Measurements from ENCODE around the gene ANKRD16. TPM values are rescaled to one million over a fixed set of nuclear protein-coding genes. Genes with fewer than 3 reads are reported as not detected.
A peak's percentile ranks its signal among the peaks of the same experiment; 100 is the strongest.

ANKRD16 gene
- total RNA-seq, 1 experiment from 2014 or later: 9.9 TPM

GRCh38 chr10:5814110-5815107, 75.3 kb downstream of the ANKRD16 start:
- H3K36me3 Mint-ChIP-seq (ENCODE audit: insufficient read depth, unreplicated experiment): peaks cover 11% of the 10 kb centered on the region
- peak overlapping the region; percentile 30 for H3K27ac Mint-ChIP-seq (ENCODE audit: low read depth, unreplicated experiment)
- no TSS peak for BruUV-seq (replicated peaks)
- POLR2A ChIA-PET: interaction anchor here (0.6 to 6.9 kb wide), 24 partner anchors 8 to 664 kb away, joined by 3 to 118 read pairs (median 6); partner anchors contain the start of genes ANKRD16 and FBH1
- peaks cover 25% of the 10 kb centered on the region for H3K4me1 Mint-ChIP-seq (ENCODE audit: insufficient read depth, unreplicated experiment)
- CTCF ChIA-PET: interaction anchor here (0.6 to 0.7 kb wide), 2 partner anchors 72 to 163 kb away, joined by 3 to 4 read pairs; no protein-coding TSS in a partner anchor
- peak; percentile 29 for DNase-seq (ENCODE audit: unreplicated experiment)
- peak overlapping the region; percentile 84 for H3K4me3 Mint-ChIP-seq (ENCODE audit: unreplicated experiment)
- TF ChIP-seq CTCF (IDR thresholded peaks at IDR 0.05; ENCODE audit: unreplicated experiment): no peak
- H3K9me3 Mint-ChIP-seq (ENCODE audit: unreplicated experiment): no peaks in the 10 kb centered on the region
- no peaks in the 10 kb centered on the region for H3K27me3 Mint-ChIP-seq (ENCODE audit: insufficient read depth, unreplicated experiment)
- intact Hi-C loops (cut with micrococcal nuclease): loop anchor here (5.0 kb wide), 2 partner anchors 73 to 127 kb away; partner anchors contain the start of gene ANKRD16

- intact Hi-C loops (cut with micrococcal nuclease): loop anchor here (1.0 to 5.0 kb wide), 4 partner anchors 39 to 126 kb away; partner anchors contain the start of gene ANKRD16
- ChIA-PET POLR2A (interaction anchor here (0.7 to 6.9 kb wide), 32 partner anchors 9 to 400 kb away, joined by 3 to 118 read pairs (median 4); partner anchors contain the start of genes ANKRD16 and FBH1), CTCF (interaction anchor here (0.6 to 0.7 kb wide), 2 partner anchors 73 to 130 kb away, joined by 3 read pairs; no protein-coding TSS in a partner anchor)
- BruUV-seq (replicated peaks): TSS peak; percentile 78
- Mint-ChIP-seq H3K9me3 (ENCODE audit: unreplicated experiment) (no peaks in the 10 kb centered on the region), H3K27ac (ENCODE audit: low read depth, unreplicated experiment) (peak within 1 kb of the TSS; percentile 30), H3K4me1 (ENCODE audit: insufficient read depth, unreplicated experiment) (peaks cover 29% of the 10 kb centered on the region), H3K27me3 (ENCODE audit: insufficient read depth, unreplicated experiment) (no peaks in the 10 kb centered on the region), H3K36me3 (ENCODE audit: insufficient read depth, unreplicated experiment) (peaks cover 11% of the 10 kb centered on the region), H3K4me3 (ENCODE audit: unreplicated experiment) (peak within 1 kb of the TSS; percentile 84)
- no peak for TF ChIP-seq CTCF (IDR thresholded peaks at IDR 0.05; ENCODE audit: unreplicated experiment)
- peak; percentile 97 for DNase-seq (ENCODE audit: unreplicated experiment)
These were observed 76.2 kb downstream of the ANKRD16 start, which contains the start of gene GDI2 for GRCh38 chr10:5813341-5814109. Gene GDI2, minus strand, starts transcription at chr10:5813434. Its CDS starts 176 bp downstream, at chr10:5813258.

GRCh38 chr10:5813091-5813340, 76.7 kb downstream of the ANKRD16 start:
- no TSS peak for BruUV-seq (replicated peaks)
- Mint-ChIP-seq H3K4me3 (ENCODE audit: unreplicated experiment) (peak overlapping the region; percentile 84), H3K36me3 (ENCODE audit: insufficient read depth, unreplicated experiment) (peaks cover 11% of the 10 kb centered on the region), H3K27me3 (ENCODE audit: insufficient read depth, unreplicated experiment) (no peaks in the 10 kb centered on the region), H3K4me1 (ENCODE audit: insufficient read depth, unreplicated experiment) (peaks cover 29% of the 10 kb centered on the region), H3K9me3 (ENCODE audit: unreplicated experiment) (no peaks in the 10 kb centered on the region), H3K27ac (ENCODE audit: low read depth, unreplicated experiment) (peak overlapping the region; percentile 30)
- no peak for DNase-seq (ENCODE audit: unreplicated experiment)
- intact Hi-C loops (cut with micrococcal nuclease): loop anchor here (1.0 to 5.0 kb wide), 4 partner anchors 40 to 126 kb away; partner anchors contain the start of gene ANKRD16
- CTCF ChIA-PET: interaction anchor here (0.6 kb wide), 1 partner anchor 130 kb away, joined by 3 read pairs; no protein-coding TSS in a partner anchor
- POLR2A ChIA-PET: interaction anchor here (0.7 to 6.9 kb wide), 25 partner anchors 9 to 400 kb away, joined by 3 to 118 read pairs (median 6); partner anchors contain the start of genes ANKRD16 and FBH1
- TF ChIP-seq CTCF (IDR thresholded peaks at IDR 0.05; ENCODE audit: unreplicated experiment): no peak

Data from MCF 10A (cell line).